Right ventricle myocardium superior (tissue), 1 donor: Measurements from ENCODE around the gene STEAP3. TPM values are rescaled to one million over a fixed set of nuclear protein-coding genes. Genes with fewer than 3 reads are reported as not detected.

Experiments
- ATAC-seq: fragments of 200-7000 bp; cut with Tn5 transposase; one replicate; pipeline ENCODE4 v1.9.1; 2020; ENCODE audit warnings: mild to moderate bottlenecking; ENCODE audit not compliant: poor library complexity
- DNase-seq: peaks from one replicate; pipeline ENCODE4 v3.0.0-alpha.2; 2020
- intact Hi-C: fragments of 100-400 bp; cut with DNase I; formaldehyde crosslinking; loops from one replicate; pipeline ENCODE4 v1.11.2; 2022
- total RNA-seq: library from RNA; stranded (reverse); fragmentation: NEBNext Ultra II Directional; extraction: Animal tissue kit (Norgen Biotek cat#: 25700); gene quantifications from one replicate; pipeline ENCODE4 v1.2.1, GENCODE V29; 2021
- donor health status: DM: no; HTN: yes; CAD: no; lungs with severe emphysema.

The STEAP3 gene
- total RNA-seq, 1 donor from 2014 or later = 10.8 TPM

GRCh38 chr2:119222213-119222612 lies 1.4 kb upstream of the STEAP3 start:
- intact Hi-C loops = no loop called here
- ATAC-seq (no peak), DNase-seq (no peak)

GRCh38 chr2:119222863-119223520 lies 642 bp upstream of the STEAP3 start:
- no peak for DNase-seq
- ATAC-seq = no peak
- intact Hi-C loops = no loop called here

GRCh38 chr2:119224391-119225104 lies 914 bp downstream of the STEAP3 start:
- ATAC-seq (no peak), DNase-seq (no peak)
- intact Hi-C loops = no loop called here

- no peak for DNase-seq
- intact Hi-C loops = no loop called here
- no peak for ATAC-seq
Measured at GRCh38 chr2:119225105-119225865, 1.7 kb downstream of the STEAP3 start.

GRCh38 chr2:119225926-119226325 lies 2.3 kb downstream of the STEAP3 start:
- no peak for DNase-seq
- no peak for ATAC-seq
- intact Hi-C loops = no loop called here

- intact Hi-C loops = no loop called here
- no peak for ATAC-seq
- DNase-seq = no peak
Measured at GRCh38 chr2:119227346-119227745, 3.7 kb downstream of the STEAP3 start.

GRCh38 chr2:119228136-119228535 lies 4.5 kb downstream of the STEAP3 start:
- intact Hi-C loops = no loop called here
- no peak for DNase-seq
- no peak for ATAC-seq

GRCh38 chr2:119228964-119229363 lies 5.3 kb downstream of the STEAP3 start:
- intact Hi-C loops = no loop called here
- ATAC-seq = no peak
- no peak for DNase-seq

GRCh38 chr2:119229716-119230115 lies 6.1 kb downstream of the STEAP3 start:
- DNase-seq = no peak
- ATAC-seq = no peak
- intact Hi-C loops = no loop called here

GRCh38 chr2:119230219-119231185 lies 6.9 kb downstream of the STEAP3 start:
- intact Hi-C loops = no loop called here

GRCh38 chr2:119231975-119232665 lies 8.5 kb downstream of the STEAP3 start:
- DNase-seq (no peak), ATAC-seq (no peak)
- intact Hi-C loops = no loop called here

More at GRCh38 chr2:119230219-119231185, 6.9 kb downstream of the STEAP3 start:
- DNase-seq (no peak), ATAC-seq (no peak)

- DNase-seq (no peak), ATAC-seq (no peak)
- intact Hi-C loops = no loop called here
Measured at GRCh38 chr2:119232666-119232993, 9.0 kb downstream of the STEAP3 start.

GRCh38 chr2:119233326-119234020 lies 9.8 kb downstream of the STEAP3 start:
- intact Hi-C loops = no loop called here
- DNase-seq (no peak), ATAC-seq (no peak)

- no peak for DNase-seq
- intact Hi-C loops = no loop called here
- ATAC-seq = peak; percentile 36
Measured at GRCh38 chr2:119234021-119235019, 10.7 kb downstream of the STEAP3 start.

GRCh38 chr2:119236796-119237195 lies 13.2 kb downstream of the STEAP3 start:
- intact Hi-C loops = no loop called here
- ATAC-seq (no peak), DNase-seq (no peak)
